CD4-positive, alpha-beta T cell treated with Interleukin-6 at 100 ng/mL for 8 hours (primary cell): ENCODE measurements around the gene NOL11.
"Not testable (repeated sequence)": the region's sequence is repeated elsewhere in the genome, so short reads cannot be mapped to it uniquely, and the experiment has no call there.

Experiments used
- DNase-seq: peaks from one replicate; pipeline ENCODE4 v3.0.0-alpha.2; 2020; ENCODE audit warnings: mixed read lengths, low spot score

Gene NOL11

GRCh38 chr17:67754001-67754400, 36.3 kb downstream of the NOL11 start:
- DNase-seq, result no peak

- not testable (repeated sequence) for DNase-seq
Observed at GRCh38 chr17:67754686-67755085, 37.0 kb downstream of the NOL11 start.

- not testable (repeated sequence) for DNase-seq
Observed at GRCh38 chr17:67756766-67757165, 39.0 kb downstream of the NOL11 start.

GRCh38 chr17:67759355-67760171, 41.8 kb downstream of the NOL11 start:
- DNase-seq, result no peak

GRCh38 chr17:67765623-67766022, 47.9 kb downstream of the NOL11 start:
- no peak for DNase-seq

GRCh38 chr17:67769231-67769630, 51.5 kb downstream of the NOL11 start:
- DNase-seq, result no peak

GRCh38 chr17:67770539-67770938, 52.8 kb downstream of the NOL11 start:
- no peak for DNase-seq

GRCh38 chr17:67772679-67773078, 54.9 kb downstream of the NOL11 start:
- DNase-seq, result no peak

- DNase-seq, result no peak
Observed at GRCh38 chr17:67773246-67773645, 55.5 kb downstream of the NOL11 start.

GRCh38 chr17:67779098-67779672, 61.4 kb downstream of the NOL11 start:
- no peak for DNase-seq

GRCh38 chr17:67784364-67785121, 66.8 kb downstream of the NOL11 start:
- no peak for DNase-seq

GRCh38 chr17:67785122-67785477, 67.4 kb downstream of the NOL11 start:
- DNase-seq, result no peak

- DNase-seq, result no peak
Observed at GRCh38 chr17:67785504-67785903, 67.8 kb downstream of the NOL11 start.
